ENCODE data around the gene PSMD1.

The PSMD1 gene

GRCh38 chr2:231069379-231070054 is 12.8 kb downstream of the PSMD1 start:
- Histone ChIP-seq H4K20me1 (ENCODE audit: insufficient read depth) (peaks cover 5% of the 10 kb centered on the region; the same call in 1 of the 2 replicates), H2AFZ (ENCODE audit: low read depth) (no peak overlapping the region), H3K27me3 (ENCODE audit: insufficient read depth, low read depth) (no peaks in the 10 kb centered on the region), H3K4me1 (ENCODE audit: low read depth, poor library complexity, severe bottlenecking) (no peaks in the 10 kb centered on the region), H3K4me3 (IDR thresholded peaks at IDR 0.05; ENCODE audit: insufficient read depth, low read depth, low read length) (no peak overlapping the region), H3K4me2 (no peak overlapping the region), H3K9ac (no peak overlapping the region), H3K36me3 (ENCODE audit: insufficient read depth) (peaks cover 33% of the 10 kb centered on the region; the same call in 1 of the 2 replicates), H3K79me2 (ENCODE audit: insufficient read depth, low read depth) (peaks cover 5% of the 10 kb centered on the region; the same call in 1 of the 2 replicates), H3K27ac (no peak overlapping the region)
- TF ChIP-seq CTCF (conservative IDR thresholded peaks at IDR 0.05; ENCODE audit: low read depth, low read length) = no peak

DNA sequence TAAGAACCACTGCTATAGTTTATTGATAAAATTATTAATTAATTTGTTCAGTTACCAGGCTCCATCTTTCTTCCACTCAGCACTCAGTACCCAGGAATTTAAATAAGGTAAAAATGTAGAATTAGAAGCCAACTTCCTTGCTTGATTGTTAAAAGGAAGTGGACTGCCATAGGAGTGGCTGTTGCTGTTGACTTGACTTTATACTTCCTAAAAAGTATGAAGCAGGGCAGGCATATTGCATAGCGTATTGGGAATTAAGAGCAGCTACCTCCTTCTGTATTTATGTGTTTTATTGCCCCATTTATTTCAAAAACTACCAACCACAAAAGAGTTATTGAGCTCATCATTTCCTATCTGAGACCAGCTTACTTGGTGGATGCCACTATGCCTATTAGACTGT is 27.9 kb downstream of the PSMD1 start:
- no peak overlapping the region for H3K4me3 ChIP-seq (IDR thresholded peaks at IDR 0.05; ENCODE audit: insufficient read depth, low read depth, low read length)
- H3K27me3 ChIP-seq (ENCODE audit: insufficient read depth, low read depth) = no peaks in the 10 kb centered on the region
- H3K9ac ChIP-seq = no peak overlapping the region
- H4K20me1 ChIP-seq (ENCODE audit: insufficient read depth) = no peaks in the 10 kb centered on the region
- no peak for TF ChIP-seq CTCF (conservative IDR thresholded peaks at IDR 0.05; ENCODE audit: low read depth, low read length)
- no peak overlapping the region for H2AFZ ChIP-seq (ENCODE audit: low read depth)
- no peaks in the 10 kb centered on the region for H3K79me2 ChIP-seq (ENCODE audit: insufficient read depth, low read depth)
- H3K27ac ChIP-seq = no peak overlapping the region
- H3K4me1 ChIP-seq (ENCODE audit: low read depth, poor library complexity, severe bottlenecking) = no peaks in the 10 kb centered on the region
- no peak overlapping the region for H3K4me2 ChIP-seq
- peaks cover 30% of the 10 kb centered on the region; the same call in 1 of the 2 replicates for H3K36me3 ChIP-seq (ENCODE audit: insufficient read depth)

DNA sequence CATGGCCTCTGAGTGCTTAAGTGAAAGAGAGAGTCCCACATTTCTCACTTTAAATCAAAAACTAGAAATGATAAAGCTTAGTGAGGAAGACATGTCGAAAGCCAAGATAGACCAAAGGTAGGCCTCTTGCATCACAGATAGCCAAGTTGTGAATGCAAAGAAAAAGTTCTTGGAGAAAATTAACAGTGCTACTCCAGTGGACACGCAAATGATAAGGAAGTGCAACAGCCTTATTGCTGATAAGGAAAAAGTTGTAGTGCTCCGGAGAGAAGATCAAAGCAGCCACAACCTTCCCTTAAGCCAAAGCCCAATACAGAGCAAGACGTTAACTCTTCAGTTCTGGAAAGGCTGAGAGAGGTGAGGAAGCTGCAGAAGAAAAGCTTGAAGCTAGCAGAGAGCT is 32.1 kb downstream of the PSMD1 start:
- H3K4me3 ChIP-seq (IDR thresholded peaks at IDR 0.05; ENCODE audit: insufficient read depth, low read depth, low read length) = no peak overlapping the region
- no peak overlapping the region for H2AFZ ChIP-seq (ENCODE audit: low read depth)
- H4K20me1 ChIP-seq (ENCODE audit: insufficient read depth) = no peaks in the 10 kb centered on the region
- no peaks in the 10 kb centered on the region for H3K79me2 ChIP-seq (ENCODE audit: insufficient read depth, low read depth)
- H3K27me3 ChIP-seq (ENCODE audit: insufficient read depth, low read depth) = no peaks in the 10 kb centered on the region
- no peak overlapping the region for H3K27ac ChIP-seq
- no peak overlapping the region for H3K4me2 ChIP-seq
- peaks cover 17% of the 10 kb centered on the region; the same call in 1 of the 2 replicates for H3K36me3 ChIP-seq (ENCODE audit: insufficient read depth)
- TF ChIP-seq CTCF (conservative IDR thresholded peaks at IDR 0.05; ENCODE audit: low read depth, low read length) = no peak
- no peak overlapping the region for H3K9ac ChIP-seq
- H3K4me1 ChIP-seq (ENCODE audit: low read depth, poor library complexity, severe bottlenecking) = no peaks in the 10 kb centered on the region

- H3K79me2 ChIP-seq (ENCODE audit: insufficient read depth, low read depth) = 0 out of 2 replicates have a peak, but pooled peaks cover 10% of the 10 kb centered on the region
- no peaks in the 10 kb centered on the region for H3K4me1 ChIP-seq (ENCODE audit: low read depth, poor library complexity, severe bottlenecking)
- H3K27ac ChIP-seq = no peak overlapping the region
- H3K27me3 ChIP-seq (ENCODE audit: insufficient read depth, low read depth) = no peaks in the 10 kb centered on the region
- H3K4me3 ChIP-seq (IDR thresholded peaks at IDR 0.05; ENCODE audit: insufficient read depth, low read depth, low read length) = no peak overlapping the region
- no peak overlapping the region for H3K4me2 ChIP-seq
- H2AFZ ChIP-seq (ENCODE audit: low read depth) = no peak overlapping the region
- H3K9ac ChIP-seq = no peak overlapping the region
- TF ChIP-seq CTCF (conservative IDR thresholded peaks at IDR 0.05; ENCODE audit: low read depth, low read length) = no peak
- no peaks in the 10 kb centered on the region for H3K36me3 ChIP-seq (ENCODE audit: insufficient read depth)
- H4K20me1 ChIP-seq (ENCODE audit: insufficient read depth) = no peaks in the 10 kb centered on the region
Measured at GRCh38 chr2:231093933-231094332, 37.3 kb downstream of the PSMD1 start.

All from KMS-11 (cell line).